ENCODE measurements around the gene EXOC1. TPM values are rescaled to one million over a fixed set of nuclear protein-coding genes. Genes with fewer than 3 reads are reported as not detected.
"Not testable (repeated sequence)": the region's sequence is repeated elsewhere in the genome, so short reads cannot be mapped to it uniquely, and the experiment has no call there.

Gene EXOC1
- polyA plus RNA-seq, 4 donors = 36.1 to 49.9 (median 47.8) TPM

DNA sequence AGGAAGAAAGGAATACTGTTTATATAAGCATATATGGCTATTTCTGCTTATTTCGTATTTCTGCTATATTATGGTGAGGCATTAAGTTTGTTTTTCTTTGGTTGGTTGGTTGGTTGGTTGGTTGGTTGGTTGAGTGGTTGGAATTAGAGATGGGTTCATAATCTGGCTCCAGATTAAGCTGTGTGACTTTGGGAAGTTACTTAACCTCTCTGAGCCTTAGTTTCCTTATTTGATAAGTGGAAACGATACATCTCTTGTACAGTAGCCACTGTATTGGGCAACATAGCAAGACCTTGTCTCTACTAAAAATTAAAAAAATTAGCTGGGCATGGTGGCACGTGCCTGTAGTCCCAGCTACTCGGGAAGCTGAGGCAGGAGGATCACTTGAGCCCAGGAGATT is 49.2 kb downstream of the EXOC1 start:
- DNase-seq (ENCODE audit: low read depth in 4 of 4, low spot score in 3 of 4) = no peak

DNA sequence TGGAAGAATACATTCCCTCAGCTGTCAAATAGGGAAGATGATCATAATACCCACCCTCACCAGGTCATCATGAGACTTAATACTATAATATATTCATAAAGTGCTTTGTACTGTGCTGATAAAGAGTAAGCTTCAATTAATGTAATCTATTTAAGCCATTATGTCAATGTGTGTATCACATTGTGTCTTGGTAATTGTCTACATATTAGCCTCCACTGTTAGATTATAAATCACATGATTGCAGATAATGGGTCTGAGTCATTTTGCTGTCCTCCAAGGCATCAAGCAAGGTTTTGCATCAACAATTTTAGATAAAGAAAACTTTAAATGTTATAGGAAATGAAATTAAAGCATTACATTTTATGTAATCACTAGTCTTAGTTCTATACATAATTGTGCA is 50.1 kb downstream of the EXOC1 start:
- DNase-seq (ENCODE audit: low read depth in 4 of 4, low spot score in 3 of 4) = no peak

GRCh38 chr4:55904576-55904975 is 51.1 kb downstream of the EXOC1 start:
- no peak for DNase-seq (ENCODE audit: low read depth in 4 of 4, low spot score in 3 of 4)

DNA sequence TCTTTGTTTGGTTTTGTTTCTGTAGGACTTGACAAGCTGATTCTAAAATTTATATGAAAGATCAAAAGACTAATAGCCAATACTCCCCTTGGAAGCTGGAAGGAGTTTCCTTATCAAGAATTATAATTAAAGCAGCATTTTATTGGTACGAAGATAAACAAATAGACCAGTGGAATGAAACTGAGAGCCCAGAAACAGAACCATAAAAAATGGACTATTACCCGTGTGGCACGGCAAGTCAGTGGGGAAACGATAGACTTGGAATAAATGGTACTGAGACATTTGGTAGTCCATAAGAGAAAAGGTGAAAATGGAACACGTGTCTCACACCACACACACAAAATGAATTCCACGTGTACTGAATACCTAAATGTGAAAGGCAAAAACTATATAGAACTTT is 52.9 kb downstream of the EXOC1 start:
- DNase-seq (ENCODE audit: low read depth in 4 of 4, low spot score in 3 of 4) = no peak

DNA sequence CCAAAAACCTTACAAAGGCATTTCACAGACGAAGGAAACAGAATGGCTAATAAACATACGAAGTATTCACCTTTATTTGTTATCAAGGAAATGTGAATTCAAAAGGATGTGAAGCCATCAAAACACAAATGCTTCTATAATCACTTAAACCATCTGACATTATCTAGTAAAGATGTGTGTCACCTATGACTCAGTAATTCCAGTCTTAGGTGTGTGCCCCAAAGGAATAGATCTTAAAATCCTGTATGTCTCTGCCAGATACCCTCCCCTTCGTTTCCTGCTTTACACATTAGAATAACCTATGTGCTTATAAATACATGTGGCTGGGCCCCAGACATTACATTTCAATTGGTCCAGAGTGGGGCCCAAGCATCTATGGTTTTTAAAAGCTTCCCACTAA is 53.5 kb downstream of the EXOC1 start:
- DNase-seq (ENCODE audit: low read depth in 4 of 4, low spot score in 3 of 4) = no peak

DNA sequence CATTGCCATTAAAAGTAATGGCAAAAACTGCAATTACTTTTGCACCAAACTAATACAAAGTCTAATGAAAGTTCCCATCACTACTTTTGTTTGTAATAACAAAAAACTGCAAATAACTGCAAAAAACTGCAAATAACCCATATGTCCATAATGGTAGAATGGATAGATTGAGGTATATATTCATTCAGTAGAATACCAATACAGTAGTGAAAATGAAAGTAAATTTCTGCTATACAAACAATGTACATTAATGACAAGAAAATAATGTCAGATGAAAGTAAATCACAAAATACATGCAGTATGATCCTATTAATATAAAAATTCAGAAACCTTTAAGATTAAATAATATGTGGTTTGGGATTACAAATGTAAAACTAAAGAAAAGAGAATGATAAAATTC is 54.0 kb downstream of the EXOC1 start:
- no peak for DNase-seq (ENCODE audit: low read depth in 4 of 4, low spot score in 3 of 4)

GRCh38 chr4:55910140-55910539 is 56.7 kb downstream of the EXOC1 start:
- DNase-seq (ENCODE audit: low read depth in 4 of 4, low spot score in 3 of 4) = no peak

DNA sequence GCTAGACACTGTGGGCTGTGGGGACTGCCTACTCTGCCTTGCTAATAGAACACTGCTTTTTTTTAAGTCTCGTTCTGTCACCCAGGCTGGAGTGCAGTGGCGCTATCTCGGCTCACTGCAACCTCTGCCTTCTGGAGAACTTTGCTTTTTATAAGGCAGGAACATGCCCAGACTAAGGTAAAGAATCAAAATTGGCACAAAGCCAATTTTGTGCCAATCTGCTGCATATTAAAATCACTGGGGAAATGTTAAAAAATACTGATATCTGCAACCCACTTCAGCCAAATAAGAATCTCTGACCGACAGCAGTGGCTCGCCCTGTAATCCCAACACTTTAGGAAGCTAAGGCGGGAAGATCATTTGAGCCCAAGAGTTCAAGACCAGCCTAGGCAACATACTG is 58.8 kb downstream of the EXOC1 start:
- no peak for DNase-seq (ENCODE audit: low read depth in 4 of 4, low spot score in 3 of 4)

DNA sequence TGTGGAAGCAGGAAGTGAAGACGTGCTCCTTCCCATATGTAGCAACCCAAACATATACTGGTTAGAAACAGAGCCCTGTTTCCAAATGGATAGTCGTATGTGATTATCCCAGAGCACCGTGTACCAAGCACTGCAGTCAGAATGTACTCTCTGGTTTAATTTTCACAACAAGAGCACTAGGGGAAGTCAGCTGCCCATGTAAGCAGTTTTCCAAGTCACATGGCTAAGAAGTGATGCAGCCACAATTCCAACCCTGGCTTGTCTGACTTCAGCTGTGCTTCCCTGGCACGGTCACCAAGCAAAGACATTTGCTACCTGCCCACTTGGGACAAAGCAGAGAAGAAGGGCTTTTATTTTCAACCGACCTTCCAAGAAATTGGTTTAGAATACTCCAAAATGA is 67.1 kb downstream of the EXOC1 start:
- DNase-seq (ENCODE audit: low read depth in 4 of 4, low spot score in 3 of 4) = no peak

- no peak for DNase-seq (ENCODE audit: low read depth in 4 of 4, low spot score in 3 of 4)
These were observed 67.6 kb downstream of the EXOC1 start for GRCh38 chr4:55921093-55921492.

- DNase-seq (ENCODE audit: low read depth in 4 of 4, low spot score in 3 of 4) = no peak
These were observed 71.8 kb downstream of the EXOC1 start for GRCh38 chr4:55925241-55925640.

DNA sequence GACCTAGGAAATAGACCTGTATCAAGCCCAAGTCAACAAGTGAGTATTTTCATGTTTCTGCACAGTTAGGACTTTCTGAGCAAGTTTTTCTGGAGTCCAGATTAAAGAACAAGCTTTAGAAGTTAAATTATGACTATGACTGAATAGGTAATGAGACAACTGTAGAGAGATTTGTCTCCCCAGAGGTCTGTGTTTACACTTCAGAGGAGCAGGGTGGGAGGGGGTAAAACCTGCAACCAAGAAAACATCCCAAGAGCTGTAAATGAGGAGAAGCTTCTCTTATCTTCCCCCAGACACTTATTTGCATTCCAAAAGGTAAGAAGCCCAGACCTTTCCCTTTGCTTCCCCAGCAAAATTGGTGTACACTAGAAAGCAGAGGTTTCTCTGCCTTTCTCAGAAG is 73.2 kb downstream of the EXOC1 start:
- DNase-seq (ENCODE audit: low read depth in 4 of 4, low spot score in 3 of 4) = no peak

DNA sequence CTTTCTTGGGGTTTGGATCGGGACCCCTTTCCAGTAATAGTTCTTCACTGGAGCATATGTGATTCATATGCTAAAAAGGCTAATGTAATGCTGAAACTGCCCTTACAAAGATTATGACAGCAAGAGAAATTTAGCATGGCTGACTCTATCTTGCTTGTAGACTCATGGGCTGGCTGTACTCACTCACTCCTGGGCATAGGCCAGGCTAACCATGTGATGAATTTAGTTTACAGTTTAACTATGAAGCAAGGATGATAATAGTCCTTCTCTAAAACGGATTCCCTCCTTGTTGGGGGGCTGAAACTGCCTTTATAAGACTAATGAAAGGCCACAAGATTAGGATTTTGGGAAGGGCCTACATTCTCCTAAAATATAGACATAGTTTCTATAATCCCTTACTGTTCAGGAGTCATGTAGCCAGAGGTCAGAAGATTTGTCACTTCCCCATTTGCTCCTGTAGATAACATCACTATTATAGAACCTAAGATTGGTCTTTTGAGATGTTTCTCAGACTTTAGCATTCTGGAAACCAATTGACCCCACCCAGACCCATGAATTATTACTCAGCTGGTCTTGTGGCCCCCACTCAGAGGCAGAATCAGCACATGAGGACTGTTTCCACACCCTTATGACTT is 74.5 kb downstream of the EXOC1 start:
- DNase-seq (ENCODE audit: low read depth in 4 of 4, low spot score in 3 of 4) = no peak

DNA sequence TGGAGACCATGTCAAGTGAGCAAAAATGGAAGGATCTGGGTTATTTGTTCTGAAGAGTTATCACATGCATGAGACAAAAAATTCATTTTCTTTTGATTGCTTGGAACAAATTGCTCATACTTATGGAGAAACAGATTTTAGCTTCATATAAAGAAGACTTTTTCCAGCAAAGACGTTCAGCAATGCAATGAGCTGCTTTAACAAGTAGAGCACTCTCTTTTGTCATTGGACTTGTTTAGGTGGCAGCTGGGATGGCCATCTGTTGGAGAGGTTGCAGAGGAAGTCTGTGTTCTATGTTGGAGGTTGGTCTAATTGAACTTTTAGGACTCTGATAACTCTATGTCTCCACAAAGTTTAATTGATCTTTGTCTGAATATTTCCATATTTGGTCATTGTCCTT is 75.4 kb downstream of the EXOC1 start:
- no peak for DNase-seq (ENCODE audit: low read depth in 4 of 4, low spot score in 3 of 4)

- no peak for DNase-seq (ENCODE audit: low read depth in 4 of 4, low spot score in 3 of 4)
These were observed 77.6 kb downstream of the EXOC1 start for GRCh38 chr4:55931043-55931442.

DNA sequence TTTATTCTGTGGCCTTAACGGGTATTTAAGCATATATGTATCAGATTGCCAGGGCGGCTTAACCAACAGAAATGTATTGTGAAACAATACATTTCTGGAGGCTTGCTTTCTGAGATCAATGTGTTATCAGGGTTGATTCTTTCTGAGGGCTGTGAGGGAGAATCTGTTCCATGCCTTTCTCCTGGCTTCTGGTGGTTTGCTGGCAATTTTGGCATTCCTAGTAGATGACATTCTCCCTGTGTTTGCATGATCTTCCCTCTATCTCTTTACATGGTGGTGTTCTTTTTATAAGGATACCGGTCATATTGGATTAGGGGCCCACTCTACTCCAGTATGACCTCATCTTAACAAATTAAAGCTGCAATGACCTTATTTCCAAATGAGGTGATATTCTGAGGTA is 78.4 kb downstream of the EXOC1 start:
- DNase-seq (ENCODE audit: low read depth in 4 of 4, low spot score in 3 of 4) = no peak

- no peak for DNase-seq (ENCODE audit: low read depth in 4 of 4, low spot score in 3 of 4)
These were observed 79.1 kb downstream of the EXOC1 start for GRCh38 chr4:55932511-55932910.

GRCh38 chr4:55933611-55934010 is 80.2 kb downstream of the EXOC1 start:
- DNase-seq (ENCODE audit: low read depth in 4 of 4, low spot score in 3 of 4) = no peak

DNA sequence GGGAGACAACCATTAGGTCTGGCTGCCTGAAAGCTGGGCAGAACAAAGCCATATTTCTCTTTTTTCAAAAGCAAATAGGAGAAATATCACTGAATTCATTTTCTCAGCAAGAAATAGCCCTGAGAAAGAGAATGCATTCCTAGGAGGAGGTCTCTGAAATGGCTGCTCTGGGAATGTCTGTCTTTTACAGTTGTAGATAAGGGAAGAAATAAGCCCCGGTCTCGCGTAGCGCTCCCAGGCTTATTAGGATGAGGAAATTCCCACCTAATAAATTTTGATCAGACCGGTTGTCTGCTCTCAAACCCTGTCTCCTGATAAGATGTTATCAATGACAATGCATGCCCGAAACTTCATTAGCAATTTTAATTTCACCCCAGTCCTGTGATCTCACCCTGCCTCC is 82.5 kb downstream of the EXOC1 start:
- not testable (repeated sequence) for DNase-seq (ENCODE audit: low read depth in 4 of 4, low spot score in 3 of 4)

GRCh38 chr4:55938481-55938880 is 85.0 kb downstream of the EXOC1 start:
- no peak for DNase-seq (ENCODE audit: low read depth in 4 of 4, low spot score in 3 of 4)

DNA sequence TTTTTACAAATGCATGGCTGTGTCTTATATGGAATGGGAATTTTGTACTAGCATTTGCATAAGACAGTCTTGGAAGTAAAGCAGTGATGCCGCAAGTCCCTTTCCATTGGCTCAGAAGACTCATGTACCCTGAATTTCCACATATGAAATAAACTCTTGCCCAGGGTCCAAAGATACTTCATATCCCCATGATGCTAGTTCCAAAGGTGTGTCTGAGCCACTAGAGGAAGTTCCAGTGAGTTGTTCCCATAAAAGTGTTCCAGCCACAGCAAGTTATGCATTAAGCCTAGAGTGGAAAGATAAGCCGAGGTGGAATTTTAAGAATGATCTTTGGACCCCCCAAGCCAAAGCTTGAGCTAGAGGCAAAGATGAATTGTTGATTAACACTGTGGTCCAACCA is 86.0 kb downstream of the EXOC1 start:
- no peak for DNase-seq (ENCODE audit: low read depth in 4 of 4, low spot score in 3 of 4)

- DNase-seq (ENCODE audit: low read depth in 4 of 4, low spot score in 3 of 4) = no peak
These were observed 88.5 kb downstream of the EXOC1 start for GRCh38 chr4:55941881-55942396.

GRCh38 chr4:55947254-55947882 is 93.9 kb downstream of the EXOC1 start:
- peak in 2 of 4 donors; percentile 19 to 33 for DNase-seq (ENCODE audit: low read depth in 4 of 4, low spot score in 3 of 4)

Data from left renal pelvis (tissue), 4 donors.